NB4 (cell line): ENCODE data around the gene RTKN.

ENCODE experiments used
- MAX ChIP-seq: IDR thresholded peaks from 2 replicates; pipeline ENCODE4 v1.6.1; 2011; ENCODE audit warnings: low read depth, low read length
- POLR2A ChIP-seq: IDR thresholded peaks from 2 replicates; pipeline ENCODE4 v1.6.1; 2011; ENCODE audit warnings: mild to moderate bottlenecking; ENCODE audit not compliant: insufficient read length; ENCODE audit errors: extremely low read depth
- TF ChIP-seq, protein P1 (sequence below): IDR thresholded peaks from one replicate; pipeline ENCODE4 v1.5.1; 2012; ENCODE audit warnings: low read depth, low read length

- TF ChIP-seq, protein P1, sequence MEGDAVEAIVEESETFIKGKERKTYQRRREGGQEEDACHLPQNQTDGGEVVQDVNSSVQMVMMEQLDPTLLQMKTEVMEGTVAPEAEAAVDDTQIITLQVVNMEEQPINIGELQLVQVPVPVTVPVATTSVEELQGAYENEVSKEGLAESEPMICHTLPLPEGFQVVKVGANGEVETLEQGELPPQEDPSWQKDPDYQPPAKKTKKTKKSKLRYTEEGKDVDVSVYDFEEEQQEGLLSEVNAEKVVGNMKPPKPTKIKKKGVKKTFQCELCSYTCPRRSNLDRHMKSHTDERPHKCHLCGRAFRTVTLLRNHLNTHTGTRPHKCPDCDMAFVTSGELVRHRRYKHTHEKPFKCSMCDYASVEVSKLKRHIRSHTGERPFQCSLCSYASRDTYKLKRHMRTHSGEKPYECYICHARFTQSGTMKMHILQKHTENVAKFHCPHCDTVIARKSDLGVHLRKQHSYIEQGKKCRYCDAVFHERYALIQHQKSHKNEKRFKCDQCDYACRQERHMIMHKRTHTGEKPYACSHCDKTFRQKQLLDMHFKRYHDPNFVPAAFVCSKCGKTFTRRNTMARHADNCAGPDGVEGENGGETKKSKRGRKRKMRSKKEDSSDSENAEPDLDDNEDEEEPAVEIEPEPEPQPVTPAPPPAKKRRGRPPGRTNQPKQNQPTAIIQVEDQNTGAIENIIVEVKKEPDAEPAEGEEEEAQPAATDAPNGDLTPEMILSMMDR, result no peak
- TF ChIP-seq POLR2A, result no peak
- no peak for TF ChIP-seq MAX
These were observed 65.9 kb downstream of the RTKN start for GRCh38 chr2:74375838-74376237.
